ENCODE data around the gene EHMT2. TPM values are rescaled to one million over a fixed set of nuclear protein-coding genes. Genes with fewer than 3 reads are reported as not detected.
"Not testable (repeated sequence)": the region's sequence is repeated elsewhere in the genome, so short reads cannot be mapped to it uniquely, and the experiment has no call there.

The EHMT2 gene
- total and polyA plus RNA-seq, 5 donors, result 13.5 to 24.0 (median 19.9) TPM

- intact Hi-C loops (cut with DNase I), result no loop called here
- no peak overlapping the region for H3K4me3 ChIP-seq (ENCODE audit: low read length)
- WGBS, result 69% methylated on average over 11 of the region's 11 CpGs
- no peak for ATAC-seq
- no peak for DNase-seq
- H3K4me1 ChIP-seq (ENCODE audit: control insufficient read depth, insufficient read depth, low read length), result no peaks in the 10 kb centered on the region
- no peaks in the 10 kb centered on the region for H3K9me3 ChIP-seq (ENCODE audit: control insufficient read depth, low read length)
- no peaks in the 10 kb centered on the region for H3K27me3 ChIP-seq (ENCODE audit: control insufficient read depth, insufficient read depth)
- H3K27ac ChIP-seq (ENCODE audit: low read length), result no peak overlapping the region
Measured at GRCh38 chr6:31911826-31912585, 14.5 kb upstream of the EHMT2 start.

GRCh38 chr6:31909298-31909697, 11.8 kb upstream of the EHMT2 start:
- not testable (repeated sequence) for H3K27ac ChIP-seq (ENCODE audit: low read length); H3K27me3 ChIP-seq (ENCODE audit: control insufficient read depth, insufficient read depth); H3K4me1 ChIP-seq (ENCODE audit: control insufficient read depth, insufficient read depth, low read length); H3K4me3 ChIP-seq (ENCODE audit: low read length); DNase-seq; H3K9me3 ChIP-seq (ENCODE audit: control insufficient read depth, low read length); ATAC-seq
- intact Hi-C loops (cut with DNase I), result loop anchor here in 2 of 4 donors (10.0 kb wide), 1 partner anchor 46 kb away; the partner anchor contains the start of genes NELFE (in 2 of the 2) and SKIC2 (in 2 of the 2)
- WGBS, result 70% methylated on average over 7 of the region's 7 CpGs

- WGBS, result 61% methylated on average over 4 of the region's 4 CpGs
- H3K4me1 ChIP-seq (ENCODE audit: control insufficient read depth, insufficient read depth, low read length), result no peaks in the 10 kb centered on the region
Measured at GRCh38 chr6:31908791-31909190, 11.3 kb upstream of the EHMT2 start.

GRCh38 chr6:31908255-31908654, 10.8 kb upstream of the EHMT2 start:
- not testable (repeated sequence) for H3K27me3 ChIP-seq (ENCODE audit: control insufficient read depth, insufficient read depth); H3K27ac ChIP-seq (ENCODE audit: low read length); H3K4me3 ChIP-seq (ENCODE audit: low read length); DNase-seq; ATAC-seq; H3K4me1 ChIP-seq (ENCODE audit: control insufficient read depth, insufficient read depth, low read length); H3K9me3 ChIP-seq (ENCODE audit: control insufficient read depth, low read length)
- WGBS, result 89% methylated on average over 5 of the region's 5 CpGs
- intact Hi-C loops (cut with DNase I), result loop anchor here in 2 of 4 donors (10.0 kb wide), 1 partner anchor 47 kb away; the partner anchor contains the start of genes NELFE (in 2 of the 2) and SKIC2 (in 2 of the 2)

More at GRCh38 chr6:31908791-31909190, 11.3 kb upstream of the EHMT2 start:
- H3K9me3 ChIP-seq (ENCODE audit: control insufficient read depth, low read length), result no peaks in the 10 kb centered on the region
- intact Hi-C loops (cut with DNase I), result loop anchor here in 2 of 4 donors (10.0 kb wide), 1 partner anchor 46 kb away; the partner anchor contains the start of genes NELFE (in 2 of the 2) and SKIC2 (in 2 of the 2)
- H3K27me3 ChIP-seq (ENCODE audit: control insufficient read depth, insufficient read depth), result no peaks in the 10 kb centered on the region
- no peak for ATAC-seq
- DNase-seq, result no peak
- H3K4me3 ChIP-seq (ENCODE audit: low read length), result no peak overlapping the region
- H3K27ac ChIP-seq (ENCODE audit: low read length), result no peak overlapping the region

- Histone ChIP-seq H3K4me3 (ENCODE audit: low read length) (no peak overlapping the region), H3K27ac (ENCODE audit: low read length) (no peak overlapping the region), H3K27me3 (ENCODE audit: control insufficient read depth, insufficient read depth) (no peaks in the 10 kb centered on the region), H3K4me1 (ENCODE audit: control insufficient read depth, insufficient read depth, low read length) (no peaks in the 10 kb centered on the region), H3K9me3 (ENCODE audit: control insufficient read depth, low read length) (no peaks in the 10 kb centered on the region)
- DNase-seq (no peak), ATAC-seq (peak in 1 of 2 donors; percentile 42)
- WGBS, result 46% methylated on average over 7 of the region's 7 CpGs
- intact Hi-C loops (cut with DNase I), result loop anchor here in 2 of 4 donors (10.0 kb wide), 1 partner anchor 48 kb away; the partner anchor contains the start of genes NELFE (in 2 of the 2) and SKIC2 (in 2 of the 2)
Measured at GRCh38 chr6:31907158-31907813, 9.8 kb upstream of the EHMT2 start.

GRCh38 chr6:31906727-31907126, 9.2 kb upstream of the EHMT2 start:
- H3K27me3 ChIP-seq (ENCODE audit: control insufficient read depth, insufficient read depth); H3K4me1 ChIP-seq (ENCODE audit: control insufficient read depth, insufficient read depth, low read length); DNase-seq; ATAC-seq; H3K4me3 ChIP-seq (ENCODE audit: low read length); H3K27ac ChIP-seq (ENCODE audit: low read length); H3K9me3 ChIP-seq (ENCODE audit: control insufficient read depth, low read length): not testable (repeated sequence)
- intact Hi-C loops (cut with DNase I), result loop anchor here in 2 of 4 donors (10.0 kb wide), 1 partner anchor 48 kb away; the partner anchor contains the start of genes NELFE (in 2 of the 2) and SKIC2 (in 2 of the 2)
- WGBS, result 77% methylated on average over 8 of the region's 8 CpGs

GRCh38 chr6:31906122-31906521, 8.6 kb upstream of the EHMT2 start:
- no peak for DNase-seq
- intact Hi-C loops (cut with DNase I), result loop anchor here in 2 of 4 donors (10.0 kb wide), 1 partner anchor 49 kb away; the partner anchor contains the start of genes NELFE (in 2 of the 2) and SKIC2 (in 2 of the 2)
- WGBS, result 21% methylated on average over 4 of the region's 4 CpGs
- no peak overlapping the region for H3K4me3 ChIP-seq (ENCODE audit: low read length)
- ATAC-seq, result no peak
- no peak overlapping the region for H3K27ac ChIP-seq (ENCODE audit: low read length)
- no peaks in the 10 kb centered on the region for H3K4me1 ChIP-seq (ENCODE audit: control insufficient read depth, insufficient read depth, low read length)
- no peaks in the 10 kb centered on the region for H3K9me3 ChIP-seq (ENCODE audit: control insufficient read depth, low read length)
- no peaks in the 10 kb centered on the region for H3K27me3 ChIP-seq (ENCODE audit: control insufficient read depth, insufficient read depth)

GRCh38 chr6:31905041-31905440, 7.5 kb upstream of the EHMT2 start:
- Histone ChIP-seq H3K9me3 (ENCODE audit: control insufficient read depth, low read length) (no peaks in the 10 kb centered on the region), H3K4me3 (ENCODE audit: low read length) (no peak overlapping the region), H3K4me1 (ENCODE audit: control insufficient read depth, insufficient read depth, low read length) (peaks cover 3% of the 10 kb centered on the region), H3K27ac (ENCODE audit: low read length) (no peak overlapping the region), H3K27me3 (ENCODE audit: control insufficient read depth, insufficient read depth) (no peaks in the 10 kb centered on the region)
- ATAC-seq (no peak), DNase-seq (no peak)
- WGBS, result 87% methylated on average over 1 of the region's 1 CpG
- intact Hi-C loops (cut with DNase I), result loop anchor here in 2 of 4 donors (10.0 kb wide), 1 partner anchor 50 kb away; the partner anchor contains the start of genes NELFE (in 2 of the 2) and SKIC2 (in 2 of the 2)

GRCh38 chr6:31903957-31904356, 6.5 kb upstream of the EHMT2 start:
- H3K27ac ChIP-seq (ENCODE audit: low read length), result no peak overlapping the region

GRCh38 chr6:31901953-31902643, 4.6 kb upstream of the EHMT2 start, which contains the start of gene ZBTB12:
ZBTB12 (minus strand) TSS chr6:31902086; CDS start chr6:31901305, 781 bp downstream.
- Histone ChIP-seq H3K27ac (ENCODE audit: low read length) (peak within 1 kb of the TSS; percentile 78), H3K9me3 (ENCODE audit: control insufficient read depth, low read length) (no peaks in the 10 kb centered on the region), H3K4me3 (ENCODE audit: low read length) (peak within 1 kb of the TSS; percentile 78), H3K4me1 (ENCODE audit: control insufficient read depth, insufficient read depth, low read length) (peaks cover 9% of the 10 kb centered on the region), H3K27me3 (ENCODE audit: control insufficient read depth, insufficient read depth) (no peaks in the 10 kb centered on the region)
- under 1% methylated on average over 76 of the region's 77 CpGs for WGBS
- DNase-seq (peak; percentile 91 to 97 (median 96)), ATAC-seq (peak; percentile 82 to 89)
- intact Hi-C loops (cut with DNase I), result loop anchor here in 3 of 4 donors (5.0 to 10.0 kb wide), 2 partner anchors 53 to 55 kb away; partner anchors contain the start of genes NELFE (in 3 of the 3) and SKIC2 (in 3 of the 3)

More at GRCh38 chr6:31903957-31904356, 6.5 kb upstream of the EHMT2 start:
- no peaks in the 10 kb centered on the region for H3K27me3 ChIP-seq (ENCODE audit: control insufficient read depth, insufficient read depth)
- ATAC-seq (no peak), DNase-seq (no peak)
- H3K4me3 ChIP-seq (ENCODE audit: low read length), result no peak overlapping the region
- intact Hi-C loops (cut with DNase I), result loop anchor here in 3 of 4 donors (5.0 to 10.0 kb wide), 2 partner anchors 51 to 53 kb away; partner anchors contain the start of genes NELFE (in 3 of the 3) and SKIC2 (in 3 of the 3)
- 64% methylated on average over 3 of the region's 3 CpGs for WGBS
- H3K9me3 ChIP-seq (ENCODE audit: control insufficient read depth, low read length), result no peaks in the 10 kb centered on the region
- H3K4me1 ChIP-seq (ENCODE audit: control insufficient read depth, insufficient read depth, low read length), result peaks cover 6% of the 10 kb centered on the region
